Measurements from ENCODE around the gene SOX6. TPM values are rescaled to one million over a fixed set of nuclear protein-coding genes. Genes with fewer than 3 reads are reported as not detected.

Gene SOX6
- total RNA-seq, 1 donor from 2014 or later = 13.4 TPM

GRCh38 chr11:16111690-16112089 is 244.7 kb downstream of the SOX6 start:
- Mint-ChIP-seq H3K36me3 (ENCODE audit: unreplicated experiment) (no peaks in the 10 kb centered on the region), H3K27me3 (ENCODE audit: unreplicated experiment) (no peaks in the 10 kb centered on the region), H3K9me3 (ENCODE audit: unreplicated experiment) (peaks cover 4% of the 10 kb centered on the region), H3K4me3 (ENCODE audit: unreplicated experiment) (no peak overlapping the region), H3K27ac (ENCODE audit: unreplicated experiment) (no peak overlapping the region), H3K4me1 (ENCODE audit: unreplicated experiment) (peaks cover 34% of the 10 kb centered on the region)
- DNase-seq (ENCODE audit: extremely low spot score, unreplicated experiment) = no peak
- TF ChIP-seq CTCF (IDR thresholded peaks at IDR 0.05) = no peak

GRCh38 chr11:16110886-16111285 is 245.5 kb downstream of the SOX6 start:
- DNase-seq (ENCODE audit: extremely low spot score, unreplicated experiment) = no peak
- Mint-ChIP-seq H3K4me3 (ENCODE audit: unreplicated experiment) (no peak overlapping the region), H3K36me3 (ENCODE audit: unreplicated experiment) (peaks cover 5% of the 10 kb centered on the region), H3K4me1 (ENCODE audit: unreplicated experiment) (peaks cover 34% of the 10 kb centered on the region), H3K9me3 (ENCODE audit: unreplicated experiment) (peaks cover 9% of the 10 kb centered on the region), H3K27me3 (ENCODE audit: unreplicated experiment) (no peaks in the 10 kb centered on the region), H3K27ac (ENCODE audit: unreplicated experiment) (no peak overlapping the region)
- TF ChIP-seq CTCF (IDR thresholded peaks at IDR 0.05) = no peak

- Mint-ChIP-seq H3K36me3 (ENCODE audit: unreplicated experiment) (peaks cover 2% of the 10 kb centered on the region), H3K27me3 (ENCODE audit: unreplicated experiment) (no peaks in the 10 kb centered on the region), H3K4me1 (ENCODE audit: unreplicated experiment) (peaks cover 52% of the 10 kb centered on the region), H3K4me3 (ENCODE audit: unreplicated experiment) (peak overlapping the region; percentile 47), H3K27ac (ENCODE audit: unreplicated experiment) (peak overlapping the region; percentile 74), H3K9me3 (ENCODE audit: unreplicated experiment) (peaks cover 15% of the 10 kb centered on the region)
- no peak for TF ChIP-seq CTCF (IDR thresholded peaks at IDR 0.05)
- no peak for DNase-seq (ENCODE audit: extremely low spot score, unreplicated experiment)
Observed at GRCh38 chr11:16099343-16099900, 256.9 kb downstream of the SOX6 start.

GRCh38 chr11:16098526-16099205 is 257.7 kb downstream of the SOX6 start:
- Mint-ChIP-seq H3K9me3 (ENCODE audit: unreplicated experiment) (peaks cover 10% of the 10 kb centered on the region), H3K4me1 (ENCODE audit: unreplicated experiment) (peaks cover 52% of the 10 kb centered on the region), H3K27ac (ENCODE audit: unreplicated experiment) (peak overlapping the region; percentile 74), H3K4me3 (ENCODE audit: unreplicated experiment) (peak overlapping the region; percentile 47), H3K36me3 (ENCODE audit: unreplicated experiment) (peaks cover 2% of the 10 kb centered on the region), H3K27me3 (ENCODE audit: unreplicated experiment) (no peaks in the 10 kb centered on the region)
- no peak for DNase-seq (ENCODE audit: extremely low spot score, unreplicated experiment)
- no peak for TF ChIP-seq CTCF (IDR thresholded peaks at IDR 0.05)

GRCh38 chr11:16097543-16097942 is 258.8 kb downstream of the SOX6 start:
- TF ChIP-seq CTCF (IDR thresholded peaks at IDR 0.05) = no peak
- H3K27ac Mint-ChIP-seq (ENCODE audit: unreplicated experiment) = no peak overlapping the region
- H3K36me3 Mint-ChIP-seq (ENCODE audit: unreplicated experiment) = no peaks in the 10 kb centered on the region
- H3K4me1 Mint-ChIP-seq (ENCODE audit: unreplicated experiment) = peaks cover 59% of the 10 kb centered on the region
- peaks cover 5% of the 10 kb centered on the region for H3K9me3 Mint-ChIP-seq (ENCODE audit: unreplicated experiment)
- no peak for DNase-seq (ENCODE audit: extremely low spot score, unreplicated experiment)
- H3K27me3 Mint-ChIP-seq (ENCODE audit: unreplicated experiment) = no peaks in the 10 kb centered on the region
- no peak overlapping the region for H3K4me3 Mint-ChIP-seq (ENCODE audit: unreplicated experiment)
